IMR-90 (cell line): ENCODE data around the gene TTC39A. TPM values are rescaled to one million over a fixed set of nuclear protein-coding genes. Genes with fewer than 3 reads are reported as not detected.

Source experiments
- ATAC-seq: fragments of 200-7000 bp; cut with Tn5 transposase; 2 replicates; pipeline ENCODE4 v1.9.1; 2020; ENCODE audit warnings: low read depth, mild to moderate bottlenecking, moderate library complexity
- BruUV-seq: library from RNA; stranded (reverse); fragments of 400-500 nt; replicated peaks from 2 replicates; lab custom pipeline; 2021; lab: Mats Ljungman, UMichigan
- CTCF ChIA-PET: fragments of 300-600 bp; formaldehyde crosslinking; extraction: SDS; loops from one replicate; lab custom pipeline; 2021; ENCODE audit warnings: antibody characterized with exemption; lab: Yijun Ruan, JAX
- POLR2A ChIA-PET: fragments of 300-600 bp; sonication (Branson Sonifier 250); formaldehyde crosslinking; loops from one replicate; lab custom pipeline; 2022; ENCODE audit warnings: antibody characterized with exemption; ENCODE audit not compliant: unreplicated experiment; lab: Charles Lee
- DNase-seq: peaks from one replicate; pipeline ENCODE4 v3.0.0; 2013
- H2AFZ ChIP-seq: replicated peaks from 2 replicates; pipeline ENCODE3; 2013; ENCODE audit warnings: low read length, mild to moderate bottlenecking; ENCODE audit not compliant: poor library complexity
- H2AK5ac ChIP-seq: 2 replicates; pipeline ENCODE4 v1.6.1; 2013; ENCODE audit warnings: low read depth, low read length, inconsistent platforms
- H2AK9ac ChIP-seq: replicated peaks from 2 replicates; pipeline ENCODE3; 2013; ENCODE audit warnings: mild to moderate bottlenecking, low read depth, low read length, moderate library complexity; ENCODE audit not compliant: poor library complexity
- H2BK120ac ChIP-seq: 2 replicates; pipeline ENCODE4 v1.6.1; 2013; ENCODE audit warnings: low read depth, low read length, inconsistent platforms
- H2BK15ac ChIP-seq: 3 replicates; pipeline ENCODE4 v1.6.1; 2013; ENCODE audit warnings: low read depth, low read length, inconsistent platforms
- H2BK20ac ChIP-seq: 2 replicates; pipeline ENCODE4 v1.6.1; 2013; ENCODE audit warnings: low read depth, mild to moderate bottlenecking, inconsistent platforms, low read length, moderate library complexity
- H2BK5ac ChIP-seq: 2 replicates; pipeline ENCODE4 v1.6.1; 2013; ENCODE audit warnings: mild to moderate bottlenecking, low read depth, low read length, inconsistent platforms; ENCODE audit not compliant: poor library complexity, severe bottlenecking
- H3K14ac ChIP-seq: replicated peaks from 2 replicates; pipeline ENCODE4 v1.6.1; 2013; ENCODE audit warnings: low read depth, low read length, inconsistent platforms
- H3K18ac ChIP-seq: 2 replicates; pipeline ENCODE4 v1.6.1; 2013; ENCODE audit warnings: low read depth, low read length, control low read depth
- H3K23ac ChIP-seq: 2 replicates; pipeline ENCODE4 v1.6.1; 2013; ENCODE audit warnings: low read depth, low read length, inconsistent platforms
- H3K27ac ChIP-seq: 2 replicates; pipeline ENCODE4 v1.5.1; 2013; ENCODE audit warnings: mild to moderate bottlenecking, control low read depth, low read length; ENCODE audit not compliant: insufficient read depth
- H3K27me3 ChIP-seq: 2 replicates; pipeline ENCODE4 v1.6.1; 2013; ENCODE audit warnings: low read length; ENCODE audit not compliant: control insufficient read depth, insufficient read depth
- H3K36me3 ChIP-seq: 2 replicates; pipeline ENCODE4 v1.6.1; 2013; ENCODE audit warnings: low read length, mixed read lengths; ENCODE audit not compliant: control insufficient read depth, insufficient read depth
- H3K4ac ChIP-seq: 2 replicates; pipeline ENCODE4 v1.6.1; 2013; ENCODE audit warnings: low read depth, low read length, inconsistent platforms
- H3K4me1 ChIP-seq: 2 replicates; pipeline ENCODE4 v1.6.1; 2013; ENCODE audit warnings: low read length, mixed read lengths; ENCODE audit not compliant: control insufficient read depth, insufficient read depth
- H3K4me2 ChIP-seq: 2 replicates; pipeline ENCODE4 v1.6.1; 2013; ENCODE audit warnings: low read depth, mild to moderate bottlenecking, control low read depth, low read length, moderate library complexity
- H3K4me3 ChIP-seq: 2 replicates; pipeline ENCODE4 v1.5.1; 2013; ENCODE audit warnings: low read depth, mild to moderate bottlenecking, control low read depth, low read length, moderate library complexity; ENCODE audit not compliant: insufficient read depth
- H3K56ac ChIP-seq: 2 replicates; pipeline ENCODE4 v1.6.1; 2013; ENCODE audit warnings: low read length, inconsistent platforms; ENCODE audit not compliant: insufficient read depth; ENCODE audit errors: extremely low read depth
- H3K79me1 ChIP-seq, 2 experiments: 2 replicates each; pipeline ENCODE4 v1.6.1; 2013; ENCODE audit warnings: low read length in 2 of 2, inconsistent platforms in 1 of 2, low read depth in 1 of 2
- H3K9ac ChIP-seq: 2 replicates; pipeline ENCODE4 v1.6.1; 2013; ENCODE audit warnings: low read depth, low read length, control low read depth
- H3K9me1 ChIP-seq: 2 replicates; pipeline ENCODE4 v1.6.1; 2013; ENCODE audit warnings: low read length, inconsistent platforms; ENCODE audit not compliant: insufficient read depth
- H3K9me3 ChIP-seq: 2 replicates; pipeline ENCODE4 v1.6.1; 2013; ENCODE audit warnings: low read length; ENCODE audit not compliant: control insufficient read depth, insufficient read depth
- H4K20me1 ChIP-seq: 2 replicates; pipeline ENCODE4 v1.6.1; 2013; ENCODE audit warnings: low read length, inconsistent platforms; ENCODE audit not compliant: insufficient read depth
- H4K5ac ChIP-seq: 2 replicates; pipeline ENCODE4 v1.6.1; 2013; ENCODE audit warnings: mild to moderate bottlenecking, low read depth, low read length, control low read depth
- H4K8ac ChIP-seq, 2 experiments: 2 replicates each; pipeline ENCODE4 v1.6.1; 2013; ENCODE audit warnings: low read depth in 2 of 2, low read length in 2 of 2, control low read depth in 1 of 2, inconsistent platforms in 1 of 2
- H4K91ac ChIP-seq: 2 replicates; pipeline ENCODE4 v1.6.1; 2013; ENCODE audit warnings: low read depth, low read length, inconsistent platforms; ENCODE audit not compliant: insufficient read depth
- BHLHE40 ChIP-seq: fragments of 150-350 bp; IDR thresholded peaks from 2 replicates; pipeline ENCODE4 v1.6.1; 2016; ENCODE audit warnings: mild to moderate bottlenecking, low read depth, low read length
- CEBPB ChIP-seq: IDR thresholded peaks from 2 replicates; pipeline ENCODE4 v1.6.1; 2012; ENCODE audit warnings: low read depth, low read length, improper control_type of control experiment
- CHD1 ChIP-seq: IDR thresholded peaks from 2 replicates; pipeline ENCODE4 v1.6.1; 2012; ENCODE audit warnings: low read depth, low read length, improper control_type of control experiment
- CTCF ChIP-seq: conservative IDR thresholded peaks from 2 replicates; pipeline ENCODE4 v1.5.1; 2012; ENCODE audit warnings: mild to moderate bottlenecking, low read depth, low read length, improper control_type of control experiment
- ELK1 ChIP-seq: fragments of 150-350 bp; IDR thresholded peaks from 2 replicates; pipeline ENCODE4 v1.6.1; 2016; ENCODE audit warnings: low read depth, mild to moderate bottlenecking, low read length, moderate library complexity, borderline replicate concordance
- FOS ChIP-seq: fragments of 150-350 bp; IDR thresholded peaks from 2 replicates; pipeline ENCODE4 v1.6.1; 2016; ENCODE audit warnings: low read depth, low read length
- MAFK ChIP-seq: IDR thresholded peaks from 2 replicates; pipeline ENCODE4 v1.6.1; 2012; ENCODE audit warnings: low read depth, low read length, improper control_type of control experiment
- MAZ ChIP-seq: IDR thresholded peaks from 2 replicates; pipeline ENCODE4 v1.6.1; 2012; ENCODE audit warnings: low read depth, mild to moderate bottlenecking, low read length, improper control_type of control experiment, moderate library complexity, borderline replicate concordance
- MXI1 ChIP-seq: IDR thresholded peaks from 2 replicates; pipeline ENCODE4 v1.6.1; 2012; ENCODE audit warnings: low read depth, mild to moderate bottlenecking, low read length, moderate library complexity, borderline replicate concordance
- NFE2L2 ChIP-seq: fragments of 150-350 bp; IDR thresholded peaks from 2 replicates; pipeline ENCODE4 v1.6.1; 2016; ENCODE audit warnings: low read depth, mild to moderate bottlenecking, low read length
- POLR2A ChIP-seq: IDR thresholded peaks from 2 replicates; pipeline ENCODE4 v1.6.1; 2012; ENCODE audit warnings: mild to moderate bottlenecking, low read depth, low read length
- RAD21 ChIP-seq: IDR thresholded peaks from 2 replicates; pipeline ENCODE4 v1.6.1; 2012; ENCODE audit warnings: low read length, improper control_type of control experiment
- RCOR1 ChIP-seq: IDR thresholded peaks from 2 replicates; pipeline ENCODE4 v1.6.1; 2012; ENCODE audit warnings: mild to moderate bottlenecking, low read length, improper control_type of control experiment; ENCODE audit not compliant: insufficient replicate concordance
- RFX5 ChIP-seq: IDR thresholded peaks from 2 replicates; pipeline ENCODE4 v1.8.0; 2012; ENCODE audit warnings: low read depth, mild to moderate bottlenecking, low read length, moderate library complexity
- USF2 ChIP-seq: fragments of 150-350 bp; IDR thresholded peaks from 2 replicates; pipeline ENCODE4 v1.6.1; 2017; ENCODE audit warnings: mild to moderate bottlenecking, antibody characterized with exemption, low read length, low read depth
- WGBS, 2 experiments: methylation state at CpG; one replicate each; pipeline versions ENCODE4 v1.1.5 to v1.1.7; 2013; ENCODE audit warnings: missing lambda C conversion rate in 2 of 2; ENCODE audit not compliant: insufficient read length in 1 of 2; ENCODE audit errors: extremely low coverage in 2 of 2; 5-methylcytosine and 5-hydroxymethylcytosine counted together
- dilution Hi-C: fragments of 300-500 bp; cut with HindIII; formaldehyde crosslinking; loops from one replicate; pipeline ENCODE4 v1.14.3; 2018; ENCODE audit warnings: low sequenced_read_pairs; ENCODE audit not compliant: unreplicated experiment
- in situ Hi-C: fragments of 300-500 bp; cut with MboI; formaldehyde crosslinking; loops from 3 replicates; pipeline ENCODE4 v1.14.3; 2019; ENCODE audit warnings: low sequenced_read_pairs, inconsistent platforms, mixed read lengths
- intact Hi-C: fragments of 100-400 bp; cut with micrococcal nuclease; formaldehyde crosslinking; loops from 2 replicates; pipeline ENCODE4 v1.10.0; 2022
- polyA plus RNA-seq, 3 experiments: library from polyadenylated mRNA; depleted of rRNA; stranded (reverse); fragments of >200 nt; gene quantifications; 2 replicates each; pipeline ENCODE4 v1.2.3, GENCODE V29; 2012; ENCODE audit warnings: low replicate concordance in 1 of 3
- total RNA-seq: library from RNA; depleted of rRNA; stranded (reverse); fragments of >200 nt; gene quantifications from 2 replicates; pipeline ENCODE4 v1.2.3, GENCODE V29; 2012

The TTC39A gene
- total and polyA plus RNA-seq, 2 of the 4 experiments (the other 2 are of a cell fraction): 0.62 to 0.72 TPM

- H2BK20ac ChIP-seq: no peak overlapping the region
- no peaks in the 10 kb centered on the region for H3K9me3 ChIP-seq
- ATAC-seq: no peak
- H3K23ac ChIP-seq: no peak overlapping the region
- no peak overlapping the region for H2BK15ac ChIP-seq
- in situ Hi-C loops: no loop called here
- peaks cover 9% of the 10 kb centered on the region; the same call in 1 of the 2 replicates for H3K9me1 ChIP-seq
- no peak overlapping the region for H3K14ac ChIP-seq
- BruUV-seq: no TSS peak
- no peak overlapping the region for H3K27ac ChIP-seq
- no peak overlapping the region for H4K8ac ChIP-seq
- 67% methylated on average over 2 of the region's 10 CpGs; no CpG with 5 or more reads in 1 of the 2 experiments for WGBS, 2 experiments
- intact Hi-C loops: no loop called here
- peak overlapping the region; percentile 67 for H2AFZ ChIP-seq
- peak overlapping the region; percentile 27 for H2AK5ac ChIP-seq
- H3K9ac ChIP-seq: no peak overlapping the region
- no peak for DNase-seq
- TF ChIP-seq CEBPB (no peak), CTCF (no peak), USF2 (no peak), RCOR1 (no peak), POLR2A (no peak), ELK1 (no peak), MXI1 (no peak), RFX5 (no peak), NFE2L2 (no peak), BHLHE40 (no peak), MAFK (no peak), CHD1 (no peak), FOS (no peak), MAZ (no peak), RAD21 (no peak)
- no peak overlapping the region for H2BK120ac ChIP-seq
- POLR2A ChIA-PET: no interaction called here
- no peaks in the 10 kb centered on the region for H4K20me1 ChIP-seq
- no peak overlapping the region for H3K4me3 ChIP-seq
- no peaks in the 10 kb centered on the region for H3K36me3 ChIP-seq
- peak overlapping the region; percentile 42 for H2AK9ac ChIP-seq
- no peak overlapping the region for H3K4ac ChIP-seq
- no peaks in the 10 kb centered on the region for H3K79me1 ChIP-seq
- dilution Hi-C loops: no loop called here
- H2BK5ac ChIP-seq: no peak overlapping the region
- H4K91ac ChIP-seq: no peak overlapping the region
- H3K56ac ChIP-seq: no peak overlapping the region
- H3K18ac ChIP-seq: no peak overlapping the region
- CTCF ChIA-PET: interaction anchor here (1.2 kb wide), 1 partner anchor 526 kb away, joined by 3 read pairs; no protein-coding TSS in a partner anchor
- no peak overlapping the region for H4K5ac ChIP-seq
- H3K4me2 ChIP-seq: no peak overlapping the region
- no peaks in the 10 kb centered on the region; the same call in 1 of the 2 replicates for H3K27me3 ChIP-seq
- no peaks in the 10 kb centered on the region; the same call in 1 of the 2 replicates for H3K4me1 ChIP-seq
Measured at GRCh38 chr1:51301152-51301843, 29.1 kb downstream of the TTC39A start.
